NCI-H187 (cell line): ENCODE results near the gene HDAC11.

Experiments
- DNase-seq, 2 experiments: peaks; one replicate each; lab custom pipeline; 2025; lab: John Stamatoyannopoulos, UW

Gene HDAC11

DNA sequence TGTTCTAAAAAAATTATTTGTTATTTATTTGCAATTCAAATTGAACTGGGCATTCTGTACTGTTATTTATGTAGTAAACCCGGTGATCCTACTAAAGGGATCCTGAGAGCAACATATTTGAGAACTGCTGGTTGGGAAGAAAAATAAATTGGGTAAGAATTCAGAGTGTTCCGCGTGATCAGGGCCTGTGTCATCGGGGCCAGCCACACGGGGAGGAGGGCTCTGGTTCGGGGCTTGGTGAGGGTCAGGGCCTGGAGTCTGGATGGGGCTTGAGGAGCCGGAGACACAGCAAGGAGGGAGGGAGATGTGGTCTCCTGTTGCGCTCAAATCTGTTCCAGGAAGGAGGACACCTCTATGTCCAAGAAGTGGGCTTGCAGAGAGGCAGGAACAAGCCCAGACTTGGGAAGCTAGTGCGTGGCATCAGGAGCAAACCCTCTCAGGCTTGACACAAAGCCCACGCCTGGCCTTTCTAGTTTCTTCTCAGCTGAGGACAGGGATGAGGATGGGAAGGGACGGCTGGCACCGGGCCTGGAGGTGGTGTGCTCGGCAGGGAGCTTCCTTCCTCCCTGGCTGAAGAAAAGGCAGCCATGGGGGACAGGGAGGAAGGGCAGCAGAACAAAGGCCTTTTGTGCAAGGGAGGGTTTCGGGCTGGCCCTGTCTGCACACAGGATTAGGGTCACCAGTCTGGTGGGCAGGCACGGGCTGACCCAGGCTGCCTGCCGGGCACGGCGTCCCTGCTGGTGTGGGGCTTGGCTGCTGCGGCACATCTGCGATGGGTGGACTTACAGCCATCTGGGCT is 45.9 kb downstream of the HDAC11 start:
- DNase-seq: no peak

- no peak for DNase-seq
Observed at GRCh38 chr3:13526626-13526949, 46.5 kb downstream of the HDAC11 start.

- no peak for DNase-seq
Observed at GRCh38 chr3:13528217-13528867, 48.2 kb downstream of the HDAC11 start.

GRCh38 chr3:13529196-13530112 is 49.3 kb downstream of the HDAC11 start:
- no peak for DNase-seq

- no peak for DNase-seq
Observed at GRCh38 chr3:13530241-13531009, 50.3 kb downstream of the HDAC11 start.

DNA sequence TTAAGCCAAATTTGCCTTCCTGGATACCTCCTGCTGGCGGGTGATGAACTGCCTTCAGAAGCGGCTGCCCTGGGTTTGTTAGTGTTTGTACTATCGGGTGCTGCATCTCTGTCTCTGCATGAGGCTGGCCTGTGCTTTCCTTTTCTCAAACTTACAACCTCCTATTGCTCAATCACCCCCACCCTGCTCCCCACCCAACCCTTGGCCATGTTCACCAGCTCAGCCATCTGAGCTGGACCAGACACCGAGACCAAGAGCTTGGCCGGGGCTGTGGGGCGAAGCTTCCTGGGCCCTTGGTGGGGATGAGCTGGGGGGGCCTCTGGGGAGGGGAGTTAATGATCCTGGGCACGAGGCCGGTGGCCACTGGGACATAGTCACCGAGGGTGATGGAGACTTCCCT is 52.0 kb downstream of the HDAC11 start:
- DNase-seq: no peak

DNA sequence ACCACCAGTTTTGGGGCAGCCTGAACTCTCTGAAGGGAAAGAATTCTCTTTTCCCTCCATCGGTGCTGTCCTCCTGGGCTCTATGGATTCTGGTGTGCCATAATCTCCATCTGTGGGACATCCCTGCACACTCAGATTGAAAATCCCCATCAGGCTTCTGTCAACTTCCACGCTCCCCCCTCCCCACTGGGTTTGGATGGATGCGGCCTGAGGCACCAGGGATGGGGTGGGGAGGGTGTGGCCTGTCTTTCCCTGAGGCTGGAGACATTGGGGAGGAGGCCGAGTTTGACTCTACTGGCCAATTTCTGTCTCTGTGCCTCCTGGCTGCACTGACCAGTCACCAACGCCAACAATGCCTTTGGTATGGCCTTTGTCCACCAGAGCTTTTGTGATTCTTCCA is 52.5 kb downstream of the HDAC11 start:
- DNase-seq: no peak

GRCh38 chr3:13533885-13534301 is 53.8 kb downstream of the HDAC11 start:
- DNase-seq: no peak

GRCh38 chr3:13535526-13535875 is 55.4 kb downstream of the HDAC11 start:
- no peak for DNase-seq

DNA sequence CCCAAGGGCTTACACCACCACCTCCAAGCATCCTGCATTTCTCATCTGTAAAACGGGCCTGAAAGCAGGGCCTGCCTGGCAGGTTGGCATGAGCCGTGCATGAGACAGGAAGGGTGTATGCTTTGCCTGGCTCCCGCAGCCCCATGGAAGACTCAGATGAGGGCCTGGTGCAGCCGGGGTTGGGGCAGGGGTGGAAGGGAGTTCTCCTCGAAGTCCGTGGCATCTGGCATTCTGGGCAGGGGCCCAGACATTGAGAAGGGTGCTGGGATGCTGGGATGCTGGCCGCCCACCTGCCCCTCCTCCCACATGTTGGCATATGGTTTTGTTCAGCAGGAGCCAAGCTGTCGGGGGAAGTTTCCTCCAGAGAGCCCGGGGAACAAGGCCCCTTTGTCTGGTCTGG is 55.8 kb downstream of the HDAC11 start:
- no peak for DNase-seq

GRCh38 chr3:13536432-13536831 is 56.3 kb downstream of the HDAC11 start:
- DNase-seq: no peak

DNA sequence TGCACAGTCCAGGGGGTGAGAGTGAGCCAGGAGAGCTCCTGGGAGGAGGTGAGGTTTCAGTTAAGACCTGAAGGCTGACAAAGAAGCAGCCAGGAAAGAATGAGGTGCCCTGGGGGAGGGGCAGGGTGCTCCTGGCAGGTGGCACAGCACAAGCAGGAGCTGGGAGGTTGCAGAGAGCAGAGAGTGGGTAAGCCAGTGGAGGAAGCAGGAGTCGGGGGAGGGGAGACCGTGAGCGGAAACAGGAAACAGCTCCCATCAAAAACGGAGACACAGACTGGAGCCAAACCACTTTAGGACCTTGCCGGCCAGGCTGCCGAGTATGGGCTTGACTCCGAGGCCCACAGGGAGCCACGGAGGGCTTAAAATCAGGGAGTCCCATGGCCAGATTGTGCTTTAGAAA is 56.7 kb downstream of the HDAC11 start:
- DNase-seq: no peak

- no peak for DNase-seq
Observed at GRCh38 chr3:13537244-13537908, 57.3 kb downstream of the HDAC11 start.

DNA sequence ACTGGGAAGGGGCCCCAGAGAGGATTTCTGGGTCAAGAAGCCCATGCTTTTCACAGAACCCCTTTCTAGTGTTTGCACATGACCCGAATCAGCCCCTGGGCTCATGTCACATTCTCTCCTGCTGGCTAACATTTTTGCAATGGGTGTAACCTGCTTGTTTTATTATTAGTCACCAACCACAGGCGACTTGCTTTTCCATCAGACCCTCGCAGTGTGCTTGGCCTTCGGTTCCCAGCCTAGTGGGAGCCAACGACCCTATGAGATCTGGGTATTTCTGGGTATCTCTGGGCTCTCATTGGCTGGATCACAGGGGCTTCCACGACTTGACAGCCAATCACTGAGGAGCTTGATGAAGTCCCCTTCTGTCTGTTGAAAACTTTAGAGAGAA is 57.8 kb downstream of the HDAC11 start:
- no peak for DNase-seq

GRCh38 chr3:13538520-13539291 is 58.6 kb downstream of the HDAC11 start:
- DNase-seq: no peak

GRCh38 chr3:13539292-13539638 is 59.2 kb downstream of the HDAC11 start:
- no peak for DNase-seq

- DNase-seq: no peak
Observed at GRCh38 chr3:13539671-13540070, 59.6 kb downstream of the HDAC11 start.

GRCh38 chr3:13540297-13540995 is 60.3 kb downstream of the HDAC11 start:
- DNase-seq: no peak

- no peak for DNase-seq
Observed at GRCh38 chr3:13541691-13542090, 61.6 kb downstream of the HDAC11 start.

GRCh38 chr3:13542142-13542541 is 62.0 kb downstream of the HDAC11 start:
- no peak for DNase-seq
